GM10847 (cell line): Measurements from ENCODE around the gene ZIC1.

Source experiments
- POLR2A ChIP-seq: IDR thresholded peaks from 2 replicates; pipeline ENCODE4 v1.6.1; 2011; ENCODE audit not compliant: insufficient read length; ENCODE audit errors: extremely low read depth

Gene ZIC1

DNA sequence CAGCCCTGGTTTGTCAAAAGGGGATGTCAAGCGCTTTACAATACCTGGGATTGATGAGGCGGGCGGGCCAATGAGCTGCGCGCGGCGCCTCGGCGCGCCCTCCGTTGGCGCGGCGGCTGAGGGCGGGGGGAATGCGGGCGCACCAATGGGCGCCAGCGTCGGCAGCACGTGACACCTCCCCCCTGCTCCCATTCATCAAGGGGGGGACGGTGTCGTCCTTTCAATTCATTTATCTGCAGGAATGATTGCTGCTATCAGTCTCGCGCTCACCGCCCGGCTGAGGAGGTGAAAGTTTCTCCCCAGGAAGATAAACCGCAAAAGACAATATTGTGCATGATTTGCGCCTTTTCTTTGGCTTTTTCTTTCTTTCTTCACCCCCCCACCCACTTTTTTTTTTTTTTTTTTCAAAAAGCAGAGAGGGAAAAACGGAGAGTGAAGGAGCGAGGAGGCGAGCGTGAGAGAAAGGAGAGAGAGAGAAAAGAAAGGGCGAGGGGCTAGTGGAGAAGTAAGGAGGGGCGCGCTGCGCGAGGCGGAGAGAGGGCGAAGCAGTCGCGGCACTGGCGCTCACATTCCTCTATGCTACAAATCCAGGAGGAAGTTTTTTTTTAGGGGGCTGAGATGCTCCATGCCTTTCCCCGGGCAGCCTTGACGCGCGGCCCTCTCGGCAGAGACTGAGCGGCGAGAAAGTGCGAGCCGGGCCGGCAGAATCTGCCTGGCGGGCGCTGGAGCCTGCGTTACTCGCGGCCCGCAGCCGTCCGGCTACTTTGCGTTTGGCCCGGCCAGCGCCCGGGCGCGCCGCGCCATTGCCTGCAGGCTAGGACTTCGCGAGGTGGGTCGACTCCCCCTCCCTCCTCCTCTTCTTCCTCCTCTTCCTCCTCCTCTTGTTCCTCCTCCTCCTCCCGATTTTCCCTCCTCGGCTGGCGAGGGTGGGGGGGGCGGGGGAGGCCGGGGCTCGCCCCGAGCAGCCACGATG, at the start of gene ZIC1:
ZIC1 (plus strand) TSS at position 223 of the 973 bp plus-strand sequence; CDS start at position 971, 748 bp downstream.
- TF ChIP-seq POLR2A: no peak

DNA sequence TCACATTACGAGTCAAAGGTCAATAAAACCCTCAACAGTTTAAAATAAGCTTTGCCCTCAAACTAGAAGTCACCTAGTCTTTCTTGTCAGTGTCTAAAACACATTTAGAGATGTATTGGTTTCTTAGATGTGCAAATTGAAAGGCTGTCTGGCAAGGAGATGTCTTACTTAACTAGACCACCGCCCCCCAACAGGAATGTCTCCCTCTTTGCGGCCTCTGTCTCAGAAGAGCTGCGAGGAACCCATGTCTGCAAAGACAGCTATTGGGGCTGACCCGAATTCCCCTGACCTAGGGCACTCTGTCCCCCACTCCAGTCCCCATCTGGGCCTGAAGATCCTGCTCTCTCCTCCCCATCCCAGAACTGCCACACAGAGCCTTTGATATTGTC, 49.1 kb upstream of the ZIC1 start:
- TF ChIP-seq POLR2A: no peak

GRCh38 chr3:147360646-147361453, 48.3 kb upstream of the ZIC1 start:
- TF ChIP-seq POLR2A: no peak

- no peak for TF ChIP-seq POLR2A
These were observed 47.4 kb upstream of the ZIC1 start for GRCh38 chr3:147361454-147362420.

DNA sequence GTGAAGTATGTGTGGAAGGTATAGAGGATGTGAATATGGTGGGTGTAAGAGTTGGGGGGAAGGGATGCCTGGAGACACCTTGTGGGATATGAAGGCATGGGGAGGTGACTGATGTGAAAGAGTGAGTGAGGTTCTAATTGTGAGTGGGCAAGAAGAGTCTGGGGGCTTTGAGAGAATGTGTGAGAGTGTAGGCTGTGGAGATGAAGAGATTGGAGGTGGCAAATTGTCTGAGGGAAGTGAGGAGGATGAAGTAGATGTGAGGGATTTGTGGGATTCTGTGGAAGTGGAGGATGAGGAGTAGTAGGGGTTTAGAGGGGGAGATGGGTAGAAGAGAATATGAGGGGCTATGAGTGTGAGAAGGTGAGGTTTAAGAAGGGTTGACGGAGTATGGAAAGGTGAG, 44.4 kb upstream of the ZIC1 start:
- TF ChIP-seq POLR2A: no peak

DNA sequence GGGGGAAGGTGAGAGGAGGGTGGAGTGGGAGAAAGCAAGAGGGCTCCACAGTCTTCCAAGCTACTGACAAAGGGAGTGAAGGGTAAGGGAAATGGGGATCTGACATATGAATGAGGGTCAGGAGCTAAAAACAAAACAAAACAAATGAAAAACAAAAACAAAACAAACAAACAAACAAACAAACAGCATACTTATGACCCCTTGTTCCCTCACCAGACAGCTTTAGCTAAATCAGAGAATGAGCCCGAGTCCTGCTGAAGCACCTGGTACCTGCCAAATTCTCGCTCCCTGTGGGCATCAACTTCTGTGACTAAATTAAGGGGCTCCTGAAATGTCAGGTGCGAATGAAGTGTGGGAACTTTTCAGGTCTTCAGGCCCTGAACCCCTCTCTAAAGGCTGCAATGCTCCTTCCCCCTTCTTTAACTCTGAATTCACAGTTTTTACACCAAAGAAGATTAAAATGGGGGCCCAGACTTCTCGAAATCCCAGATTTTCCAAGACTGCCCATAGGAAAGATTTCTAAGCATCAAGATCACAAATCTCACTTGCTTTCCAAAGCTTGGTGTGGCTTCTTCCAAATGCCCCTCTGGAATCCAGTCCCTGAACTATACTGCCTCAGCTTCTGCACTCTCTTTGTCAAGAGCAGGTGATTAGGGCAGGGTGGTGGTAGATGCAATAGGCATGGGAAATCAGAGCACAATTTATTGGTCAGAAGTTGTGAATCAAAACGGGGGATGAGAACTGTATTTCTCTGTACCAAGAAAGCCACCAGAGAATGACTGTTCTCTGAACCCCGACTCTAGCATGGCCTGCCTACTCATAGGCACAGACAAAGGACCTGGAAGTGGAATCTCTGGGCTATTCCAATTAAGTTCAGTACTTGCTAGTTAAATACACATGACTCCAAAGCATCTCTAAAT, 43.7 kb upstream of the ZIC1 start:
- no peak for TF ChIP-seq POLR2A

- no peak for TF ChIP-seq POLR2A
These were observed 41.5 kb upstream of the ZIC1 start for GRCh38 chr3:147367676-147368075.

DNA sequence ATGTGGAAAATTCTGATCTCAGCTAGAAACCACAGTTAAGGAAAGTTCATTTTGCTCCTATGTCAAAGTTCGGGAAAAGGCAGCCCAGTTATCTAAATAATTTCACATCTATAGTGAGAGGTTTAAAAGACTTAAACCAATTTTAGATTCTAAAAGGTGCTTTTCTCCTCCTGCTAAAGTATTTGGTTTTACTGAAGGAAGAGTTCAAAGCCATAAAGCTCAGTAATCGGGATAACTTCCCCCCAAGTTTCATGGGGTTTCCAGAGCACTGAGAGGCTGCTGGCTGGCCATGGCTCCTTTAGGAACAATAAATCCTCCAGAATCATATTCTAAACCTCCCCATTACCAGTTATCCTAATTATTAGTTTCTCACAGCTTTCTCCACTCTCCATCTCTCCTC, 41.0 kb upstream of the ZIC1 start:
- TF ChIP-seq POLR2A: no peak

DNA sequence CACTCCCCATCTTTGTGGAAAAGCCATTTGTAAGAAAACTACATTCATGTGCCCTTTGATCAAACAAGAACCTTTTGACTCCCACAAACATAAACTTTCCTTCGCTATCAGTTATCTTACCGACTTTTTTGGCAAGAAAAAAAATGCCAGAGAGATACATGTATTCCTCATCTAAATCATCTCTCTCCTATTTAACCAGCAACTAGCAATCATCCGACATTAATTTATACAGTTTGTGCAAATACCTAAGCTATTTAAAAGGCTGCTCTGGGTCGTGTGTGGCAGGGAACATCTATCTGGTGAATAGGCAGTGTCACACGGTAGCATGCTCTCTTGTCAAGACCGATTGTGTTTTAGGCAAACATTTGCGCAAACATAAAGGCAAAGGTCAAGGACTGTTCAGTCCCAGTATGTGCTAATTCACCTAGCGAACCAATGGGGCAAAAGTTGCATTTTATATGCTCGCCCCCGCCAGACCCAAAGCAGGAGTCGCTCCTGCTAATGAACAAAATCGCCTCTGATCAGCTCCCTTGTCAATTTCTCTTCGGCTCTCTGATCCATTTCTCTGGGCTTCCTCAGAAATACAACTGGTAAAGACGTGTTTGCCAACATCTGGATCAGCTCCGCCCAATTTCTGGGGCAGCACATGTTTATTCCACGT, 40.5 kb upstream of the ZIC1 start:
- TF ChIP-seq POLR2A: no peak

GRCh38 chr3:147369231-147369630, 39.9 kb upstream of the ZIC1 start:
- no peak for TF ChIP-seq POLR2A

- no peak for TF ChIP-seq POLR2A
These were observed 39.5 kb upstream of the ZIC1 start for GRCh38 chr3:147369661-147370123.

DNA sequence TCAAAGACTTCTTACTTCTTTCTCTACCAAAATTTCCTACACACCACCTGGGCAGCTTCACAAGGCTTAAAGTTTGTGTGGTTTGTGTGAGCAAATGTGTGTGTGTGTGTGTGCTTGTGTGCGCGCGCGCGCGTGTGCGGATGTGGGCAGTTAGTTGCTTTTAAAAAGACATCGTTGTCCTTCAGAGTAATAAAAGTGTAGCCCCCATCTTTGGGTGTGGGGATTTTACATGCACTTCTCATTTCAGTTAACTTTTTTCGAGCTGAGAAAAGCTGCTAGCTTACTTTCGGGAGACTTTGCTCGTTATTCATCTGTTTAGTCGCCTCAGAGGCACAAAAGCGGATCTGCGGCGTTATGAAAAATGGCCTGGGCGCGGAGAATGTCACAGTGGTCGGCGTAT, 38.8 kb upstream of the ZIC1 start:
- TF ChIP-seq POLR2A: no peak

- no peak for TF ChIP-seq POLR2A
These were observed 38.0 kb upstream of the ZIC1 start for GRCh38 chr3:147371140-147371539.
